Measurements from ENCODE around the gene GNAS-AS1. TPM values are rescaled to one million over a fixed set of nuclear protein-coding genes. Genes with fewer than 3 reads are reported as not detected.
A peak's percentile ranks its signal among the peaks of the same experiment; 100 is the strongest.

Gene GNAS-AS1
- total and polyA plus RNA-seq, 2 of the 8 experiments (the other 6 are each of a cell fraction or from before 2014, with no cell fraction given) = 4.7 to 13.7 TPM

GRCh38 chr20:58892932-58893224 lies 42.2 kb upstream of the GNAS-AS1 start:
- peak overlapping the region; percentile 73 to 98 (median 80) for H3K4me3 ChIP-seq (ENCODE audit: extremely low read depth in 1 of 4, insufficient read depth in 2 of 4, low read depth in 3 of 4, low read length in 4 of 4)
- H3K4me2 ChIP-seq (ENCODE audit: insufficient read depth in 1 of 2, low read depth in 2 of 2, low read length in 2 of 2) = peak overlapping the region; percentile 62 to 72
- no peak overlapping the region for H4K91ac ChIP-seq (replicated peaks; ENCODE audit: insufficient read length, low read length)
- peaks cover 4 to 28% (median 18%) of the 10 kb centered on the region in 4 experiments for H3K4me1 ChIP-seq (replicated peaks in 1 of 4; ENCODE audit: control insufficient read depth in 3 of 4, insufficient read depth in 4 of 4, low read length in 3 of 4)
- H3K79me2 ChIP-seq (ENCODE audit: control insufficient read depth in 1 of 2, insufficient read depth in 2 of 2, low read length in 2 of 2) = peaks cover 14 to 62% of the 10 kb centered on the region in 2 experiments; a peak in 3 of 4 replicates
- no peaks in the 10 kb centered on the region; the same call in 1 of the 2 replicates for H3K79me1 ChIP-seq (ENCODE audit: low read depth, low read length)
- H3K23me2 ChIP-seq (ENCODE audit: low read depth, low read length) = peaks cover 14% of the 10 kb centered on the region
- no peak overlapping the region for H3K27ac ChIP-seq (ENCODE audit: low read depth, low read length)
- H4K5ac ChIP-seq (ENCODE audit: insufficient read length, low read depth, low read length) = no peak overlapping the region
- H4K8ac ChIP-seq (ENCODE audit: extremely low read depth, insufficient read depth, low read length) = no peak overlapping the region
- H2BK120ac ChIP-seq (replicated peaks; ENCODE audit: low read depth, low read length) = no peak overlapping the region
- H3K4ac ChIP-seq (replicated peaks; ENCODE audit: insufficient read length, low read depth, low read length) = no peak overlapping the region
- H3K9ac ChIP-seq (replicated peaks in 1 of 4; ENCODE audit: extremely low read depth in 1 of 4, low read depth in 3 of 4, low read length in 3 of 4) = no peak overlapping the region
- H3K18ac ChIP-seq (ENCODE audit: extremely low read depth, low read length) = no peak overlapping the region
- H2AK5ac ChIP-seq (ENCODE audit: low read depth, low read length) = no peak overlapping the region
- peaks cover 9 to 16% of the 10 kb centered on the region in 2 experiments for H4K20me1 ChIP-seq (replicated peaks in 1 of 2; ENCODE audit: control insufficient read depth in 1 of 2, insufficient read depth in 2 of 2, low read length in 2 of 2)
- 14% methylated on average over 1 of the region's 1 CpG; no CpG with 5 or more reads in 1 of the 2 experiments for WGBS, 2 experiments (ENCODE audit: extremely low coverage in 1 of 2, insufficient coverage in 1 of 2, insufficient read length in 1 of 2, insufficient replicate concordance in 2 of 2, low coverage in 1 of 2, low lambda C conversion rate in 2 of 2, missing lambda C conversion rate in 1 of 2)
- H2BK20ac ChIP-seq (ENCODE audit: low read length) = no peak overlapping the region
- no peak for TF ChIP-seq PHF8 (conservative IDR thresholded peaks at IDR 0.05; ENCODE audit: low read depth, low read length)
- TF ChIP-seq SUZ12 (IDR thresholded peaks at IDR 0.05; ENCODE audit: low read length) = no peak
- peak; percentile 34; the same call in 1 of the 2 replicates for TF ChIP-seq YY1 (IDR thresholded peaks at IDR 0.05; ENCODE audit: low read depth, low read length)
- H3K14ac ChIP-seq (ENCODE audit: insufficient read length) = no peak overlapping the region
- no peak overlapping the region for H3K56ac ChIP-seq (replicated peaks; ENCODE audit: insufficient read length, low read depth, low read length)
- ChIA-PET POLR2A (ENCODE audit: partially characterized antibody) (interaction anchor here (2.8 kb wide), 1 partner anchor 9 kb away, joined by 6 read pairs; no protein-coding TSS in a partner anchor), CTCF (ENCODE audit: partially characterized antibody) (no interaction called here)
- H2BK15ac ChIP-seq (ENCODE audit: low read length) = no peak overlapping the region
- H2BK12ac ChIP-seq (ENCODE audit: low read depth, low read length) = no peak overlapping the region
- H2AFZ ChIP-seq (ENCODE audit: low read length) = no peak overlapping the region
- H3K27me3 ChIP-seq (replicated peaks in 1 of 4; ENCODE audit: control insufficient read depth in 3 of 4, extremely low read depth in 1 of 4, insufficient read depth in 3 of 4, low read length in 3 of 4) = peaks cover 0 to 6% (median 2%) of the 10 kb centered on the region in 4 experiments; a peak in 2 of 7 replicates
- H3K36me3 ChIP-seq (ENCODE audit: control insufficient read depth in 2 of 4, insufficient read depth in 4 of 4, low read length in 3 of 4) = peaks cover 0 to 15% (median 2%) of the 10 kb centered on the region in 4 experiments; a peak in 4 of 8 replicates
- no peak overlapping the region for H3K23ac ChIP-seq (ENCODE audit: insufficient read length)
- DNase-seq (ENCODE audit: low read depth in 1 of 2, low spot score in 2 of 2) (no peak), FAIRE-seq (no peak)
- no peaks in the 10 kb centered on the region for H3K9me3 ChIP-seq (ENCODE audit: insufficient read depth in 2 of 2, low read depth in 1 of 2, low read length in 1 of 2)
- no peak overlapping the region for H2BK5ac ChIP-seq (ENCODE audit: low read depth, low read length)
